Stimulated activated CD4-positive, alpha-beta T cell treated with anti-CD3 and anti-CD28 coated beads, Interleukin-15, amount 100 ng/mL, for 1 hour (primary cell): Measurements from ENCODE around the gene NSMCE1.

Experiments used
- DNase-seq, 2 donors: peaks; one replicate each; pipeline ENCODE4 v3.0.0-alpha.2; 2020; ENCODE audit warnings: low read depth in 1 of 2, low spot score in 1 of 2

NSMCE1 gene

DNA sequence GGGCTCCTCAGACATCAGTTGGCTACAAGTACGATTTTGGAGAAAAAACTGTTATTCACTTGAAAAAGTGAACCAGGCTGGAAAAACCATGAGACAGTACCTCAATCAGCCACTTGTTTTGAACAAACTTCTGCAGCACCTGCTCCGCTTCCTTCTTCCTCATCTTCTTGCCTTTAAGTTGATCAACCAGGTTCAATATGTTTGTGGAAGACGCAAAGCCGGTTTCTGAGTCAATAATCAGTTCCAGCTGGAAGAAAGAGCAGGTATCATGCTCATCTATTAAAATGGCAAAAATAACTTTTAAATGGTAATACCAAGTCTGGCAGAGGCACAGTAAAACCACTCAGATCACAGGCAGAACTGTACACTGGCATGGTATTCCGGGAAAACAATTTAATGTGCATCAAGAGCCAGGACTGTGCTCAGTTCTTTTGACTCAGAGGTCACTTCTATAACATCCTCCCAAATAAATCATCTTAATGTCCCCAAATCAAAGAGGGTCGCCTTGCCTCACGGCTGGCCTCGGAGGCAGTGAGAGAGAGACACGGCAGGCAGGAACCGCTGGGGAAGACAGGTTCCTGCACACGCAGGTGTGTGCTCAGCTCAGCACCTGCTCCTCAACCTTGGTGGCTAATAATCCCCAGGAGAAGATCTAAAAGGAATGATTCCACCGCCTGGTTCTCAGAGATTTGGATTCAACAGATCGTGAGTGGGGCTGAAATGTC is 35.5 kb downstream of the NSMCE1 start:
- no peak for DNase-seq

DNA sequence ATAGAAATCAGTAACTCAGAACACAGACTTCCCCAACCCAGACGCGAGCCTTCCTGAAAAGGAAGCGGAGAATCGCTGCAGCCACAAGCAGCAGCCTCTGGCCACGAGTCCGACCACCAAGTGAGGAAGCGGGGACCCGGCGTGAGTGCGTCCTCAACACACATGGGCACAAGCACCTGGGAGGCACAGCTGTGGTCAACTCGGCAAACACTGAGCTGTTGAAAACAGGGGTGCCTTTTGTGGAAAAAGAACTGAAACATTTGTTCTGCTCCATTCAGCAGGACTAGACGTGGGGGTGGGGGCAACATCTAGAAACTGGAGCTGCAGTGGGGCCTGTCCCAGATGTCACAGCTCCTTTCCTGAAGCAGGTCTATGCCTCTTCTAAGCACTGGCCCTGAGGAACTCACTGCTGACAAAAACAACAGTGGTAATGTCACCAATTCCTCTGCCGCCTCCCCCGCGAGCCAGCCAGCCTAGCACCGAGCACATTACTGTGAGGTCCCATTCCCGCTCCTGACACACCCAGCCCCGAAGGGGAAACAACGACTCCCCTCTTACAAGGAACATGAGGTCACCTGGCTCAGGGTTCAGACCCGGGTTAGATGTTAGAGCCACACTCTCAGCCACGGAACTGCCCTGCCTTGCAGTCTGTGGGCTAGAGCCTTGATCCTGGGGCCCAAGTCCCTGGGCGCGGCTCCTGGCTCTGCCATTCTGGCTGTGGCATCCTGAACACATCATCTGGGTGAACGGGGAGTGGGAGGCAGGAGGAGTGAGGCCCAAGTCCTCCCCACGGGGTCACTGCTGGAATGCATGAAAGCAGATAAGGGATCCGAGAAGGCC is 36.3 kb downstream of the NSMCE1 start:
- DNase-seq, result peak in 1 of 2 donors; percentile 34

DNA sequence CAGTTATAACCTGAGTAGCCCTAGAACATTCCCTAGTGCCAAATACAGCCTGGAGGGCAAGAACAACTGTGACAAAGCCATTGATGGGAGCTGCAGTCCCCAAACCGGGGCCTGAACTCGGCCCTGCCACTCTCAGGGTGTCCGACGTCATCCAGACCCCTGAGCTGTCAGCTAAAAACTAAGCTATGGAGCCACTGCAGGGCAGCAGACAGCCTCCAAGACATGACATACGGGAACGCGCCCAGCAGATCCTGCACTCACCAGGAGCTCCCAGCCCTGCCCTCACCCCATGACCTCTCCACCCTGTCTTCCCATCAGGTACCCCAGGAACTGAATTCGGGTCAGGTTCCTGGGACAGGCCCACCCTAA is 36.9 kb downstream of the NSMCE1 start:
- no peak for DNase-seq

DNA sequence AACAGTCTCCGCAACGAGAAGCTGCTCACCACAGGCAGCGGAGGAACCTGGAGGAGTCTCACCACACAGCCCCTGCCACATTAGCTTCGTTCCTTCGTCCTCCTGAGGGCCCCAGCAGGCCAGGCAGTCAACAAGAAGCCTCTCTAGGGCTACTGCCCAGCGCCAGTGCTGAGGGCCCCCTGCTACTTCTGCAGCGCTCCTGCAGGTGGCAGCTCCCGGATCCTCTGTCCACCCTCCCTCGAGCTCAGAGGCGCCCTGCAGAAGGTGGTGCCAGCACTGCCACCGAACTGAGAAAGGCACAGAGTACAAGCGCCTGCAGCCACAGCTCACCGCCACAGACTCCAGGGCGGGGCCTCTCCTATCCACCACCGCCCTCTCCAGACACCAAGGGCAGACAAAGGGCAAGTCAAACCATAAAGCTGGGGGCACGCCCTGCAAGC is 38.0 kb downstream of the NSMCE1 start:
- peak; percentile 42 to 67 for DNase-seq

DNA sequence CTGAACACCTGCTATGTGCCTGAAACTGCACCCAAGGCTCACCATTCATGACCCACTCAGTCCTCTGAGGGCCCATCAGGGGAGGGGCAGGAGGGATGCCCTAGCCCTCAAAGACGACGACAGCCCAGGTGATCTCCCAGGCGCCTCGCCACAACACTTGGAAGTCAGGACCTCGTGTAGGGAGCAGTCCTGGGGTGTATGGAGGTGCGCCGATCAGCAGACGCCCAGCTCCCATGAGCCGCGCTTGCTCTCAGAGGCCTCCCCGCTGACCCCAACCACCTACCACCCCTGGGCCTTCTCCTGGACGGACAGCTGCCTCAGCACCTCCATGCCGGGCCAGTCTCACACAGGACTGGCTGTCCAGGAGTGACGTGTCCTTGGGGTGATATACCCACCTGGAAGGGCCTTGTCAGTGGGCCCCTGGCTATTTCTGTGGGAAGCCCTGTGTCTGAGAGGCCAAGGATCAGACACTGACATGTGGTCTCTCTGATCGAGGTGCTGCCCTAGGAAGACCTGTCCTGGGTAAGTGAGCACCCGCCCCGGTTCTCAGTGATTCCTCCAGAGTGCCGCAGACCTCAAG is 38.6 kb downstream of the NSMCE1 start:
- no peak for DNase-seq

DNA sequence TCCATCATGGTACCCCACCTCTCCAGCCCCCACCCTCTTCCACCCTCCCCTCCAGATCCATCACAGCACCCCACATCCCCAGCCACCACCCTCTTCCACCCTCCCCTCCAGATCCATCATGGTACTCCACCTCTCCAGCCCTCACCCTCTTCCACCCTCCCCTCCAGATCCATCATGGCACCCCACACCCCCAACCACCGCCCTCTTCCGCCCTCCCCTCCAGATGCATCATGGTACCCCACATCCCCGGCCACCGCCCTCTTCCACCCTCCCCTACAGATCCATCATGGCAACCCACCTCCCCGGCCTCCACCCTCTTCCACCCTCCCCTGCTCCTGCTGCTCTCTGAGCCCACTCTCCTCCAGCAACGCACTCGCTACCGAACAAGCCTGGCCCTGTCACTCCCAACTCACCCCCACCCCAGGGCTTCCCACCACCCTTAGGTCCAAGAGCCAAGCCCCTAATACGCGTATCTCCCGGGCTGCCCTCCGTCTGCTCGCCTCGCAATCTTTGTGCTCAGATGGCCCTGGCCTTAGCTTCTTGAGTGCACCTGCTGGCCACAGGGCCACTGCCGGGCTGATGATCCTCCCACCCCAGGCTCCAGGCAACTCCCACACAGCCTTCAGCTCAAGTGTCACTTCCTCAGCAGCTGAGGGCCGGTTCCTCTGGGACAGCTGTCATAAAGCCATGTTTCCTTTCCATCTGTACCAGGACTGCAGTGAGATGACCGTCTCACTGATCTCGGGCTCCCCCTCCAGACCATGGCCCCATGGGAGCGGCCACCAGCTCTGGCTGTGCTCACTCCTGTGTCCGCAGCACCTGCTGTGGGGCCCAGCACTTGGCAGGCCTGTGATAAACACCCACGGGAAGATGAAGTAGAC is 39.7 kb downstream of the NSMCE1 start:
- no peak for DNase-seq

DNA sequence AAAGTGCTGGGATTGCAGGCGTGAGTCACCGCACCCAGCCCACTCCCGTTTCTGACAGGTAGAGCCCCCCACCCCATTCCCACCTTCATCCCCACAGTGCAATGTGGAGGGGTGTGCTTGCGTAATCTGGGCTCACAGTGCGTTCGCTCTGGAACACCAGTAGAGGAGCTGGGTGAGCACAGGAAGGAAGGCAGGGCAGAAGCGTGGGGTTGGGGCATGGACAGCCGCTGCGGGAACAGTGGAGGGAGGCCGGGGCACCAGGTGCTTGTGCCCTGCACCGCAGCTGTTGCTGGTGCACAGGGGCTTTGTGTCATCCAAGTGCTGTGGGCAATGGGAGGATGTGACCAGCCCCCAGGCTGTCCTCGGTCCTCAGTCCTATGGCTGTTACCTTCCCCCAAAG is 40.5 kb downstream of the NSMCE1 start:
- no peak for DNase-seq

DNA sequence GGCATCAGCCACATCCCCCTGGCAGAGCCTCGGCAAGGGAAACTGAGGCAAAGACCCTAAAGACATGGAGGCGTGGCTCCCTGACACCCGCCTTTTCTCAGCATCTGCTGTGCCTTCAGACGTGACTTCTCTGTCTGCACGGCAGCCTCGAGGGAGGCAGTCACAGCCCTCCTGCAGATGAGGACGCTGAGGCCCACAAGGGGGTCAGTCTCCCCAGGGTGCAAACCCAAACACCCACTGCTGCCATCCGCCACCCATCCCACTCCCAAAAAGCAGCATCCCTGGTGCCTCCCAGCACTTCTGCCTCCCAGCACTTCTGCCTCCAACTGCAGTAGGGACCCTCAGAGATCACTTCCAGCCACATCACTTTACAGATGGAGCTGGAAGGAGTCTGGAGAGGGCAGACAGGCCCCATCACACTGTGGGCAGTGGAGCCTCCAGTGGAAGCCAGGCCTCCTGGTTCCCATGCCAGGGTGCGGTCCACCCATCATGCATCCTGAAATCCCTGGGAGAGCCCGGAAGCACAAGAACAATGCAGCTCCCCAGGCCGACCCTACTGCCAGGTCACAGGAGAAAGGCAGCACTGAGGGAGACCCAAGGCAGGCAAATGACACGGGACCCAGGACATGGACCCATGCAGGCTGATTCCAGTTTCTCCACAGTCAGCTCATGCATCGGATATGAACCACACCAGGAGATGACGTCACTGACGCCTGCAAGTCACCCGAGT is 41.4 kb downstream of the NSMCE1 start:
- no peak for DNase-seq

DNA sequence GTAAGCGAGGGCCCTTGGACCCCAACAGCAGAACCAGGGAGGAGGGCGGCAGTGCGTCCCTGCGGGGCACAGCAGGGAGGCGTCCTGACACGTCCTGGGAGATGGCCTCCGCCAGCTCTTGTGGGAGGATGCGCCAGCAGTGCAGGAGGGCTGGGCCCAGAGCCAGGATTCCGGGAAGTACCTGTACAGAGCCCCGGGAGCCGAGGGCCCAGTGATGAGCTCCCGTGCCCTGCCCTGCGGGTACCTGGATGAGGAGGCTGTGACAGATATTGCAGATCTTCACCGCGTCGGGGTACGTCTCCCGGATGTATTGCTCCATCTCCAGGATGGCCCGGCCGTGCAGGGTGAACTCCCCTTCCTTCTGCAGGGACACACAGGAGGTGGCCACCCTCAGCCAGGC is 42.1 kb downstream of the NSMCE1 start:
- DNase-seq, result no peak

DNA sequence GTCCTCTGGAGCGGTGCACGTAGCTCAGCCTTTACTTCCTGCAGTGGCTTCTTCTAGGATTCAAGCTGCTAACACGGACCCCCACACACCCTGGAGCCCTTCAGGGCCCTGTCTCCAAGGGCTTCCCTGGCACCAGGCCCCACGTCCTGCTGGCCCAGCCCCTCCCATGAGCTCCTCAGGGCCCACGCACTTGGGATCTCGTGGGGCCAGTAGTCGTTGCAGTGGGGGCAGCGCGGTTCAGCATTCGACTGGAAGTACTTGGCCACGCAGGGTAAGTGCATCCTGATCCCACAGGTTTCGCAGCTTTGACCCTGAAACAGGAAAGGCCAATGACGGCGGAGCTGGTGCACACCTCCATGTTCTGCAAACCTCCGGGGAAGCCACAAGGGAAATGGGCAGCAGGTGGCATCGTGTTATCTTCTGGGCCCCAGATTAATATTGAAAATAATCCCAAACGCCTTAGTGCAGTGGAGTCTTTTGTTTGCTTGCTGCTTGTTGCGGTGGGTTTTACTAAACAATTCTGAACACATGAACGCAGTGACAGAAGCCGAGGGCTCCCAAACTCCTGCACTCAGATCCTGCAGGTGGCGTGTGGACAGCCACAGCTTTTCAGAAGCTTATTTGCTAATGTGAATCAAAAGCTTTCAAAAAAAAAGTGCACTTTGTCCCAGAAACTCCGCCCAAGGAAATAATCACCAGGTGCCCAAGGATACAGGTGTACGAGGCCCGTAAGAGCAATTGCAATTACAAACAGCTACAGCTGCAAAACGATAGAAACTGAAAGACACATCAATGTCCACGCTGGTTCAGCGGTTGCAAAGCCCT is 42.8 kb downstream of the NSMCE1 start:
- DNase-seq, result no peak

DNA sequence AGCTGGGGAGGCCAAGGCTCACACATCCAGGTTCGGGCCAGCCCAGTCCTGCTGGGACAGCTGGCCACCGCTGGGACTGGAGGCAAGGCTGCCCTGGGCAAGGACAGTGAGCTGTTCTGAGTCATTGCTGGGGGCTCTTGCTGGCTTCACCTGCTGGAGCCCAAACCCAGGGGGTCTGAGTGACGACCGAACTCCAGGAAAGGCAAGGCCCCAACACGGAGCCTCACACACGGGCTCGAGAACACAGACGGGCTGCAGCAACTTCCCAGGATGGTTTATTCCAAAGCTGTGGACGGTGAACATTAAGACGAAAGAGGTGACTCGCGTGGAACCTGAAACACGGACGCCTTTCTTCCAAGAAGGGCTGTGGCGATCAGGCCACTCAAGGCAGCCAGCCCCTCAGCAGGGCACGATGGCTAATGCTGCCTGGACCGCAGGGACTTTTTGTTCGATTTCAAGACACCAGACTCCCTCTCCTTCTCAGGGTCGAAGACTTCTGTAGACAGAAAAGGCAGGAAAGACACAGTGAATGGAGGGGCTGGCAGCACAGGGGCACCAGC is 43.8 kb downstream of the NSMCE1 start:
- no peak for DNase-seq

DNA sequence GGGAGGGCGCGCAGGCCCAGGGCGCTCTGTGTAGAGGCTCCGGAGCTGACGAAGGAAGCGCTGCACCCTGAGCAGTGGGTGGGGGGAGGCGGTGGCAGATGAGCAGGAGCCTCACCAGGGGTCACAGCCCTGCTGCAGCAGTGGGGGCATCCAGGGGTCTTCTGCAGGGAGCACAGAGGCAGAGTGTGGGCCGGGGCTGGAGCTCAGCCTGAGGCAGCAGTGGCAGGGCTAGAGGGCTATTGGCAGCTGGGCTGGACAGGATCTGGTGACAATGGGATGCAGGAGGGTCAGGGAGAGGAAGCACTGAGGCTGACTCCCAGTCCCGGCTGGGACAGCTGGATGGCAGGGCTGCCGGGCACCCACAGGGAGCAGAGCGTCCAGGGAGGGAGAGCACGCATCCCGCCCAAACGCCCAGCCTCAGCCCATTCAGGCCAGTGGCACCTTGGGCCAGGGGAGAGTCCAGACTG is 44.3 kb downstream of the NSMCE1 start:
- no peak for DNase-seq

DNA sequence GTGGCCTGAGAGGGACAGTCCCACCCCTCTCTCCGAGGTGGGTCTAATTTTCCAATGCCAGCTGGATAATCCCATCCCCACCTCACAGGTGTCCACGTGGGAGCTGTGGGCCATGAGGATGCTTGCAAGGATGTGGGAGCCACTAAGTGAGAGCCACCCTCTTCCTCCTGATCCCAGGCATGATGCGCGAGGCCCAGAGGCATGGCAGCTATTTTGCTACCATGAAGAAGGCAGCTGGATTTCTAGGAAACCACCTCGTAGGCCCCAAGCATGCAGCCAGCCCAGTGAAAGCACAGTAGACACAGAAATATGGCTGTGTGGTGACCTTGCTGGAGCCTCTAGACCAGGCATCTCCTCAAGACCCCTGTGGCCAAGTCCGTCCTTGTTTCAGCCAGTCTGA is 44.9 kb downstream of the NSMCE1 start:
- DNase-seq, result no peak

DNA sequence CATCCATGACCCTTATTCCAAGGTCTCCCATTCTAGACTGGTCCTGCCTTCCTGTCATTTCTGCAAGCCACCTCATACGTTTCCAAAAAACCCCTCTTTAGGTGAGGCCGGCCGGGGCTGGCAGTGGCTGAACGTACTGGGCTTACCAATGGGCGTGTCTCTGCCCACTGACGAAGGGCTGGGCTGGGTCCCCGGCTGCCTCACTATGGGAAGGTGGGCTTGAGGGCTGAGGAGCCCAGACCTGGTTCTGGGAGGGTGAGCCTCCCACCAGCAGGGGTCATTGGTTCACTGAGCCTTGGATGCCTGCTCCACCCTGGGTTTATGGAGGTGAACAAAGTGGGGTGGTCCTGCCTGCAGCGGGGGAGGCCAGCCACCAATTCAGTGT is 45.4 kb downstream of the NSMCE1 start:
- no peak for DNase-seq

DNA sequence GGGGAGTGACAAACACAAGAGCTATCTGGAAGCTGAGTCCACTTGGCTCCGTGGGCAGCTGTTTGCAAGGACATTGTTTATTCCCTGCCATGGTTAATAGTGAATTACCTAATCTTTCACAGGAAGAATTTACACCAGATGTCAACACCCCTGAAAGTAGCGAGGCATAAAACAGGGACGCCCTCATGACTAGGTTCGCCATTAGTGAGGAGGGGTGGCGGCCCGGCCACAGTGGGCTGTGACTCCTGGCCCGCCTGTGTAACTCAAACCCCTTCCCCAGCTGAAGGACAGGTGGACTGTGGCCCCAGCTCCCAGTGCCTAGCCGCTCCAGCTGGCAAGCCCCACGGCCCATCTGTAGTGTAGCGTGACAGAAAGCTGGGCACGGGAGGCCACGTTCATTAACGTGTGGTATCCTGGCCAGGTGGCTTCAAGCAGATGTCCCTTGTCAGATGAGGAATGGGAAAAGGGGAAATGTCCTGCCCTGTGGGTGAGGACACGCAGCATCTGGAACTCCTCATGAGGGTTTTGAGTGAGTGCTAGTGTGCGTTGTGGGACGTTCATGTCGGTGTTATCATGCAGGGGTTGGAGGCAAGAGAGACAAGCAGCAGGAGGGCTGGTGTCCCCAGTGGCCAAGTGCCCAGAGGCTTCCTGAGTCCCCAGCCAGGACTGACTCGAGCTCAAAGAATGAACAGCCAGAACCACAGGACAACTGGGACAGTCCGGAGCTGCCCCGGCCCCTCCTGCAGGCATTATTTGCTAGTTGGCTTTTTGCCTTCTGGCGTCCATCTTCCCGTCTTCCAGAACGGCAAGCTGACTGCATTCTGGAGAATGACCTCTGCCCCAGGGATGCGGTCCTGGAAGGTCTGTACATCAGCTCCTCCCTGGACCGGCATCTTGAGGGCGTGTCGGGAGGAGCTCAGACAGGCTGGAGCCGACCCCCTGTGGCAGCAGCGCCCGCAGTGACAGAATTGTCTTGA is 46.0 kb downstream of the NSMCE1 start:
- no peak for DNase-seq

DNA sequence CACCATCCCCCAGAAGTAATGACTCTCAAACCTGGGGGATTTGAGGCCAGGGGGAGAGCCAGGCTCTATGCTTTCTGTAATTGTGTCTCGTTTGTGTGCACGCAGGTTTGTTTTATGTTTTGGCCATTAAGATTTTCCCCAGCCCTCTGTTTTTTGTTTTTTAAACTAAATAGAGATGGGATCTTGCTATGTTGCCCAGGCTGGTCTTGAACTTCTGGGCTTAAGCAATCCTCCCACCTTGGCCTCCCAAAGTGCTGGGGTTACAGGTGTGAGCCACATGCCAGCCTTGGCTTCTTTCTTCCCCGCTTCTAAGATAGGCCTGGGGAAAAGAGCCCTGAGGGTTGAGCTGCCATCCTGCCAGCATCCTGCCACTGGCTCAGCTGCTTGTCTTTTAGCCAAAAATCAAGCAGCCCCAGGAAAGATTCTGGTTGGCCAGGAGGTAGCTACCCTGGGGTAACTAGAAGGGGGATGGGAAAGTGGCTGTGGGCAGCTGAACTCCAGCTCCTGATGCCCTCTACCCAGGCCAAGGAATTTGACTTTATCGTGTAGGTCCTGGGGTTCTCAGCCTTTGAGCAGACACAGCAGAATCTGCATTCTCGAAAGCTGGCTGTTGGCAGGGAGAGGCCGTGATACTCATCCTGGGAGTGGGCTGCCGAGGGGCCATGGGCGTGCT is 46.9 kb downstream of the NSMCE1 start:
- no peak for DNase-seq

DNA sequence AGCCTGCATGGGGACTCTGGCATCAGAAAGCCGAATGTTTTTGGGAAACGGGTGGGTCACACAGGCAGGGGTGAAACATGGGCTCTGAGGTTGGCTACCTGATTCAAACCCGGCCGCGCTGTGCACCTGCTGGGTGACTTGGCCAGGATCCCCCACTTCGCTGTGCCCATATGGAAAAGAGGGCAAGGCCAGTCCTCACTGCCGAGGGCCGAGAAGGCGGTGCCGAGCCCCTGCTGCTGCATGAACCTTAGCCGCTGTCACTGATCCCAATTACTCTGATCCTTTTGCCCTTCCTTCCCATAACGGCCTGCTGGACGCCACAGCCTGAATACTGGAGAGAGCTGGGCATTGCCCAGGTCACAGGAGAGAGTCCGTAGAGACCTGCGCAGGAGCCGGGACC is 47.6 kb downstream of the NSMCE1 start:
- no peak for DNase-seq

DNA sequence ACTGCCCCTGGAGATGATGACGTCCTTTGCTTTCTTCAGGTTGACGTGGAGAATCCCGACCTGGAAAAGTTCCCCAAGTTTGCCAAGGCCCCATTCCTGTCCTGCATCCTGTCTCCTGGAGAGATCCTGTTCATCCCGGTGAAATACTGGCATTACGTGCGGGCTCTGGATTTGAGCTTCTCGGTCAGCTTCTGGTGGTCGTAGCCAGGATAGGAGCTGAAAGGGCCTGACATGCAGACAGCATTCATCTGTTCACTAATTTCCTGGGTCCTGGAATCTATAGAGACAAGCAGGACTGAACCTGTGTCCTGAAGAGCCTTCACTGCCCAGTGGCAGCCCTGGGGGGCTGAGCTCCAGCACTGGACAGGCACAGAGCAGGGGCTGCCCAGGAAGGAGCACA is 48.0 kb downstream of the NSMCE1 start:
- DNase-seq, result no peak
